ENCODE data around the gene RHOBTB1. TPM values are rescaled to one million over a fixed set of nuclear protein-coding genes. Genes with fewer than 3 reads are reported as not detected.
"Not testable (repeated sequence)": the region's sequence is repeated elsewhere in the genome, so short reads cannot be mapped to it uniquely, and the experiment has no call there.

Gene RHOBTB1, protein sequence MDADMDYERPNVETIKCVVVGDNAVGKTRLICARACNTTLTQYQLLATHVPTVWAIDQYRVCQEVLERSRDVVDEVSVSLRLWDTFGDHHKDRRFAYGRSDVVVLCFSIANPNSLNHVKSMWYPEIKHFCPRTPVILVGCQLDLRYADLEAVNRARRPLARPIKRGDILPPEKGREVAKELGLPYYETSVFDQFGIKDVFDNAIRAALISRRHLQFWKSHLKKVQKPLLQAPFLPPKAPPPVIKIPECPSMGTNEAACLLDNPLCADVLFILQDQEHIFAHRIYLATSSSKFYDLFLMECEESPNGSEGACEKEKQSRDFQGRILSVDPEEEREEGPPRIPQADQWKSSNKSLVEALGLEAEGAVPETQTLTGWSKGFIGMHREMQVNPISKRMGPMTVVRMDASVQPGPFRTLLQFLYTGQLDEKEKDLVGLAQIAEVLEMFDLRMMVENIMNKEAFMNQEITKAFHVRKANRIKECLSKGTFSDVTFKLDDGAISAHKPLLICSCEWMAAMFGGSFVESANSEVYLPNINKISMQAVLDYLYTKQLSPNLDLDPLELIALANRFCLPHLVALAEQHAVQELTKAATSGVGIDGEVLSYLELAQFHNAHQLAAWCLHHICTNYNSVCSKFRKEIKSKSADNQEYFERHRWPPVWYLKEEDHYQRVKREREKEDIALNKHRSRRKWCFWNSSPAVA
- under 1 TPM in 1 of 2 donors, not detected in 1; 0.08 TPM for total RNA-seq

DNA sequence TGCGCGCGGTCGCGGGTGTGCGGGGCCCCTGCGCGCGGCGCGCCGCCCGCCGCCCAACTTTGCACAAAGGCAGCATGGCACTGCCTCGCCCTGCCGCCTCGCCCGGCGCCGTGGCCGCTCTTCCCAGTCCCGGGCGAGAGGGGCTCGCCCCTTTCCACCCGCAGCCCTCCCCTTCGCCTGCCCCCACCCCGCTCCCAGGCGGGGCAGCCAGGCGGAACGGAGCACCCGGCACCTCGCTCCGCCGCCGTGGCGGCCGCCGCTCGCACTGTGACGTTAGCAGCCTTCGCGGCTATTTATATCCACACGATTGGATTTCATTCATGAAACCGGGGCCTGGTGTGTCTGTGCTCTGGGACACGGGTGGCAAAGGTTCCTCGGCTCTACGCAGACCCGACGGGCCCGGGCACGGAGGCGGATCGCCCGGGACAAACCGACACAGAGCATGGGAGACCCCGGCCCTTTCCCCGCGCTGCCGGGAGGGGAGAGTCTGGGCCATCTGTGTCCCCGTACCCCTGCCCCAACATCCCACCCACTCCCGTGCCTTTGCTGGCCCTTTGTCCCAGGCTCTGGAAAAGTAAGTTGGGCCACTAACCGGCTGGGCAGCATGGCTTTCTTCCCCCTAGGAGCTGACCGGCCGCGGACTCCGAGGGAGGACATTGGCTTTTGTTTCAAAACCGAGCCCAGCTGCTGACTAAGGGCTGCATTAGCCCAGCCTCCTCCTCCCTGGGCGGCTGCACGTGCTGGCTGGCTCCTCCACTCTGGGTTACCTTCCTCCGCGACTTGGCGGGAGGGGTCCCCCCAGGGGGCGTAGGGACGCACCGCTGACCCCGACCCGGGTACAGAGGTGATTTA lies at the start of gene RHOBTB1:
TSS of gene RHOBTB1 (minus strand) at position 128 of the 852 bp plus-strand sequence. CDS start 32,643 bp downstream, outside the sequence.
- ATAC-seq: peak; percentile 45 to 68
- DNase-seq (ENCODE audit: low spot score in 2 of 2): no peak
- Mint-ChIP-seq H3K36me3 (no peaks in the 10 kb centered on the region), H3K9me3 (no peaks in the 10 kb centered on the region), H3K27ac (no peak within 1 kb of the TSS)

DNA sequence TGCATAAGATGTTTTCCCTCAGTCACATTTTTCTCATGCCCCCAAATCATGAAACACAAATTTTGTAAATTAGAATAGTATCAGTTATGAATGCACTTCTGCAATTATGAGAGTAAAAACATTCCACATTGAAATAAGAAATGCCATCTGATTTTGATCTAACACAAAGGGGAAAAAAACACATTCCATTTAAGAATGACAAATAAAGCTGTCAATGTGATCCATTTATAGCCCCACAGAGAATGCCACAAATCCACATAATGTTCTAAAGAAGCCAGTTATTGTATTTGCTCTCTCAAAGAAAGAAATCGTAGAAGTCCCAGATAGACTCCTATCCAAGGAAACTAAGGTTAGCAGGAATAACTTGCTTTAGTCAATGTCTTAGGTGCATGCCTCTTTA lies 48.7 kb upstream of the RHOBTB1 start:
- ATAC-seq (no peak), DNase-seq (ENCODE audit: low spot score in 2 of 2) (no peak)
- no peak overlapping the region for H3K27ac Mint-ChIP-seq
- H3K36me3 Mint-ChIP-seq: no peaks in the 10 kb centered on the region
- no peaks in the 10 kb centered on the region for H3K9me3 Mint-ChIP-seq

DNA sequence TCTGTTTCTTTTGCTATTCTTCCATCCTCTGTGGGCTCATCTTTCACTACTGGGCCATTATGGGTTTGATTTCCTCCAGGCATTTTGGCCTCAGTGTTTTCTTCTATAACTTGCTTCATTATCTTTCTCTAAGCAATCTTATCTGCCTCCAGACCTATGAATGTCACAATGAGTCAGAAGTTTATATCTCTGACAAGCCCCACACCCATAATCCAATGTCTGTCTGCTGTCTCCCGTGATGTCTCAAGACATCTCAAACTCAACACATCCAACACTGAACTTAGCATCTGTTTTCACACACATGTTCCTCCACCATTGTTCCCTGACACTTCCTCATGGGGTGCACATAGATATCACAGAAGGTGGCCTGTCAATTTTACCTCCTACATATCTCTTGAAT lies 46.7 kb upstream of the RHOBTB1 start:
- Mint-ChIP-seq H3K9me3 (no peaks in the 10 kb centered on the region), H3K27ac (no peak overlapping the region), H3K36me3 (no peaks in the 10 kb centered on the region)
- DNase-seq (ENCODE audit: low spot score in 2 of 2) (no peak), ATAC-seq (no peak)

GRCh38 chr10:60989400-60989876 lies 45.5 kb upstream of the RHOBTB1 start:
- Mint-ChIP-seq H3K9me3 (no peaks in the 10 kb centered on the region), H3K36me3 (no peaks in the 10 kb centered on the region), H3K27ac (no peak overlapping the region)
- DNase-seq (ENCODE audit: low spot score in 2 of 2): no peak
- peak in 1 of 2 donors; percentile 44 for ATAC-seq

DNA sequence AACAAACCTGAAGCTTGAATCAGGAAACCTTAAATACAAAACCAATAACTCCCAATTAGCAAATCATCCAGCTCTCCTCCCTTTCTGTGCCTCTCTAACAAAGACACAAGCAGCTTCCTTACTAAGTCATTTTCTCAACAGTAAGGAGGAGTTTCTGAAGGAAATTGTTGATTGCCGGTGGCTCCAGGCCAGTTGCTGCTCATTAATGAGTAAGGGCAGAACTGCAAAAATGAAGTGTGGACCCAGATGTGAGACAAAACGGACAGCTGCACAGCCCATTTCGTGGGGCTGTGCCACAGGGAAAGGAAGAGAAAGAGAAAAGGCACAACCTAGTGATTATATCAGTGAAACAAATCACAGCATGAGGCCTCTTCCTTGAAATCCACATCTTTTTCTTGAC lies 42.8 kb upstream of the RHOBTB1 start:
- H3K27ac Mint-ChIP-seq: no peak overlapping the region
- DNase-seq (ENCODE audit: low spot score in 2 of 2): no peak
- no peak for ATAC-seq
- H3K36me3 Mint-ChIP-seq: no peaks in the 10 kb centered on the region
- H3K9me3 Mint-ChIP-seq: no peaks in the 10 kb centered on the region

- ATAC-seq (no peak), DNase-seq (ENCODE audit: low spot score in 2 of 2) (no peak)
- no peaks in the 10 kb centered on the region for H3K36me3 Mint-ChIP-seq
- no peak overlapping the region for H3K27ac Mint-ChIP-seq
- H3K9me3 Mint-ChIP-seq: no peaks in the 10 kb centered on the region
These were observed 42.0 kb upstream of the RHOBTB1 start for GRCh38 chr10:60985951-60986350.

- H3K9me3 Mint-ChIP-seq: no peaks in the 10 kb centered on the region
- DNase-seq (ENCODE audit: low spot score in 2 of 2) (no peak), ATAC-seq (no peak)
- no peaks in the 10 kb centered on the region for H3K36me3 Mint-ChIP-seq
- H3K27ac Mint-ChIP-seq: no peak overlapping the region
These were observed 37.0 kb upstream of the RHOBTB1 start for GRCh38 chr10:60980997-60981396.

GRCh38 chr10:60979667-60980104 lies 35.7 kb upstream of the RHOBTB1 start:
- no peak overlapping the region for H3K27ac Mint-ChIP-seq
- no peaks in the 10 kb centered on the region for H3K9me3 Mint-ChIP-seq
- H3K36me3 Mint-ChIP-seq: no peaks in the 10 kb centered on the region
- DNase-seq (ENCODE audit: low spot score in 2 of 2): no peak
- ATAC-seq: no peak

DNA sequence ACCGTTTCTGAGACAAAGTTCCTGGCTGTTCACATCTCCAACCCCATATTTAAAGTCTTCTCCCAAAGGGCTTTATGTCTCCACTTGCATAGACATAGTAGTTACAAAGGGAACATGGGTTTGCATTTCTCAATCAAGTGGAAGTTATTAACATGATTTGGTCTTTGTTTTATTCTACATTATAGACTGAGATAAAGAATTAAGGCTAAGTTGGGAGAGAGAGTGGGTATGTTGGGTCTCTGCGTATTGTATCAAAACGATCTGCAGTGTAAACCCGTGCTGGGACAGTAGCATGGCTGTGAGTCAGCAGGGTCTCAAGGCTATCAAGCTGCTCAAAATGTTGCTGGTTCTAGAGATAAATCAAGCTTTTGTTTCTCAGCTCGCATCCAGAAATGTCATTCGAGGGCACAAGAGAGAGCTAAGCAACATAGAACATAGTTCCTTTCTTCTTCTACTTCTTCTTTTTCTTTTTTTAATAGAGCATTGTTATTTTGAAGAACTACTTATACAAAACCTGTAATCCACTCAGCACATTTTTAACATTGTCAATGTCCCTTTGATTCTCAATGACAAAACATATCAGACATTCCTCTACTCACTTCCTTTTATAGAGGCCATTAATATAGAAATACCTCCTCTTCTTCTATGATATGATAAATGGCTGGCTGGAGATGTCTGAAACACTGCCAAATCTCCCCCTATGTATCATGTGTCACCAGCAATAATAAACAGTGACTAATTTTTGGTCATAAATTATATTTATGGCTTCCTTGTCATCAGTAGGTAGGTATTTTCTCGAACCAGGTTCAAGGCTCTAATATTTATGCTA lies 34.5 kb upstream of the RHOBTB1 start:
- Mint-ChIP-seq H3K27ac (no peak overlapping the region), H3K9me3 (no peaks in the 10 kb centered on the region), H3K36me3 (no peaks in the 10 kb centered on the region)
- no peak for DNase-seq (ENCODE audit: low spot score in 2 of 2)
- ATAC-seq: no peak

GRCh38 chr10:60977161-60978122 lies 33.5 kb upstream of the RHOBTB1 start:
- ATAC-seq: no peak
- no peak for DNase-seq (ENCODE audit: low spot score in 2 of 2)
- Mint-ChIP-seq H3K27ac (no peak overlapping the region), H3K36me3 (no peaks in the 10 kb centered on the region), H3K9me3 (no peaks in the 10 kb centered on the region)

GRCh38 chr10:60976687-60977086 lies 32.7 kb upstream of the RHOBTB1 start:
- DNase-seq (ENCODE audit: low spot score in 2 of 2) (no peak), ATAC-seq (no peak)
- no peaks in the 10 kb centered on the region for H3K36me3 Mint-ChIP-seq
- H3K27ac Mint-ChIP-seq: no peak overlapping the region
- H3K9me3 Mint-ChIP-seq: no peaks in the 10 kb centered on the region

DNA sequence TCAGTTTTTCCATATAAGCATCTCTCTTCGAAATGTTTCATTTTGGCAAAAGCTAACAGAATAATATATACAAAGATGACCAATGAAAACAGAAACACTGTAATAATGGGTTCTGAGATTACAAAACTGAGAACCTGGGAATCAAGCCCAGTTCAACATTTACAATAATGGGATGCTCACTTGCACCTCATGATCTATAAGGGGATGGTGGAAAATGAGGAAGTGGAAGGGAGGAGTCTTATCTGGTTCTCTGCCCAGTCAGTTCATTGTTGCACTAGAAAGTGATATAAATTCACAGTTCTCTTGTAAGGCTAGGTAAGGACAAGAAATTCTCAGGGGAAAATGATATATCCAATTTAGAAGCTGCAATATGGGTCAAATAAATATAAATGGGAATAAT lies 31.7 kb upstream of the RHOBTB1 start:
- ATAC-seq: no peak
- H3K9me3 Mint-ChIP-seq: no peaks in the 10 kb centered on the region
- DNase-seq (ENCODE audit: low spot score in 2 of 2): no peak

DNA sequence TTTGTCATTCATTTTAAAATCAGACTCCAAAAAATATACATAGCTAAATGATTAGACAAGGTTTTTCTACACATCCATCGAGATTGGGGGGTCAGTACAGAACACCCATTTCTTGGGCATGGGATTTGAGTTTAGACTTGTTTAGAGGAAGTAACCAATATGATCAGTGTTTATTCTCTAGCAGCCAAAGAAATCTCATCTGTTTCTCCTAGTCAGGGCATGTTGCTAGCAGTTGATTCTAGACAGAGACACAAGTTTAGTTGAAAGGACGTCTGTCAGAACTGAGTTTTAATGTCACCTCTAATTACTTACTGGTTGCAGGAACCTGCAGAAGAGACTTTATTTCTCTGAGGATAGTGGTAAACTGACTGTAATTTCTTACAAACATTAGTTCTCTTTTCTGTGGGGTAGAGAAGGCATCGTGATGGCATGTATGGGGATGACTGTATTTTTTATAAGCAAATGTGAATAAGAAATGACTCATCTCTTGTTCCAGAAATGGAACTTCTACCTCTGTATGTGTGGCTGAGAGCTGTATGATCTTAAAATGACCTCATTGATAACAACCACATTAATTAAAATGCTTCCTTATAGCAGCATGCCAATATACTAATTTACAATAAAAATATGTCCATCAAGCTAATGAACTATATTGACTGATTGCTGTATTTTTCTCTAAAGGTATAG lies 30.6 kb upstream of the RHOBTB1 start:
- H3K27ac Mint-ChIP-seq: peak overlapping the region in 1 of 2 donors; percentile 30
- no peaks in the 10 kb centered on the region for H3K9me3 Mint-ChIP-seq
- H3K36me3 Mint-ChIP-seq: no peaks in the 10 kb centered on the region
- peak; percentile 70 to 98 for ATAC-seq
- DNase-seq (ENCODE audit: low spot score in 2 of 2): no peak

More for the DNA sequence above, 31.7 kb upstream of the RHOBTB1 start:
- Mint-ChIP-seq H3K27ac (no peak overlapping the region), H3K36me3 (no peaks in the 10 kb centered on the region)

GRCh38 chr10:60973086-60973485 lies 29.1 kb upstream of the RHOBTB1 start:
- Mint-ChIP-seq H3K36me3 (no peaks in the 10 kb centered on the region), H3K27ac (no peak overlapping the region), H3K9me3 (no peaks in the 10 kb centered on the region)
- no peak for ATAC-seq
- no peak for DNase-seq (ENCODE audit: low spot score in 2 of 2)

DNA sequence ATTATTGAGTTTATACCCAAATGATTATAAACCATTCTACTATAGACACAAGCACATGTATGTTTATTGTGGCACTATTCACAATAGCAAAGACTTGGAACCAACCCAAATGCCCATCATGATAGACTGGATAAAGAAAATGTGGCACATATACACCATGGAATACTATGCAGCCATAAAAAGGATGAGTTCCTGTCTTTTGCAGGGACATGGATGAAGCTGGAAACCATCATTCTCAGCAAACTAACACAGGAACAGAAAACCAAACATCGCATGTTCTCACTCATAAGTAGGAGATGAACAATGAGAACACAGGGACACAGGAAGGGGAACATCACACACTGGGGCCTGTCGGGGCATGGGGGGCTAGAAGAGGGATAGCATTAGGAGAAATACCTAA lies 28.2 kb upstream of the RHOBTB1 start:
- H3K36me3 Mint-ChIP-seq; H3K9me3 Mint-ChIP-seq; DNase-seq (ENCODE audit: low spot score in 2 of 2); H3K27ac Mint-ChIP-seq; ATAC-seq: not testable (repeated sequence)

Measured in activated naive CD4-positive, alpha-beta T cell treated with anti-CD3 and anti-CD28 coated beads, Interleukin-2, amount 50 U/mL, for 72 hours (primary cell).